Bronchial epithelial cell (primary cell): ENCODE results near the gene SLC44A5. TPM values are rescaled to one million over a fixed set of nuclear protein-coding genes. Genes with fewer than 3 reads are reported as not detected.
"Not testable (repeated sequence)": the region's sequence is repeated elsewhere in the genome, so short reads cannot be mapped to it uniquely, and the experiment has no call there.

ENCODE experiments used
- DNase-seq: peaks from one replicate; pipeline ENCODE4 v3.0.0-alpha.2; 2010; ENCODE audit warnings: low read depth
- FAIRE-seq: peaks from 2 replicates; lab custom pipeline; 2011; peaks lifted over from hg19 to GRCh38; lab: Jason Lieb, UNC
- H3K27me3 ChIP-seq: 2 replicates; pipeline ENCODE4 v1.5.1; 2011; ENCODE audit warnings: low read length; ENCODE audit not compliant: control insufficient read depth, insufficient read depth
- H3K36me3 ChIP-seq: 2 replicates; pipeline ENCODE4 v1.5.1; 2011; ENCODE audit warnings: low read length; ENCODE audit not compliant: control insufficient read depth, insufficient read depth
- H3K4me3 ChIP-seq: 2 replicates; pipeline ENCODE4 v1.5.1; 2011; ENCODE audit warnings: mild to moderate bottlenecking, low read depth, low read length, control low read depth
- total RNA-seq: library from RNA; depleted of rRNA; stranded (reverse); fragments of >200 nt; gene quantifications from 2 replicates; pipeline ENCODE4 v1.2.1, GENCODE V29; 2014
- TF ChIP-seq, protein P1 (sequence below): IDR thresholded peaks from 2 replicates; pipeline ENCODE4 v1.5.1; 2011; ENCODE audit warnings: mild to moderate bottlenecking, moderate library complexity, low read length, control low read depth, inconsistent platforms; ENCODE audit not compliant: insufficient read depth, severe bottlenecking

The SLC44A5 gene
- total RNA-seq, 1 donor from 2014 or later: under 0.01 TPM

GRCh38 chr1:75602486-75602885 lies 8.4 kb downstream of the SLC44A5 start:
- DNase-seq: no peak
- no peak for FAIRE-seq
- TF ChIP-seq, protein P1, sequence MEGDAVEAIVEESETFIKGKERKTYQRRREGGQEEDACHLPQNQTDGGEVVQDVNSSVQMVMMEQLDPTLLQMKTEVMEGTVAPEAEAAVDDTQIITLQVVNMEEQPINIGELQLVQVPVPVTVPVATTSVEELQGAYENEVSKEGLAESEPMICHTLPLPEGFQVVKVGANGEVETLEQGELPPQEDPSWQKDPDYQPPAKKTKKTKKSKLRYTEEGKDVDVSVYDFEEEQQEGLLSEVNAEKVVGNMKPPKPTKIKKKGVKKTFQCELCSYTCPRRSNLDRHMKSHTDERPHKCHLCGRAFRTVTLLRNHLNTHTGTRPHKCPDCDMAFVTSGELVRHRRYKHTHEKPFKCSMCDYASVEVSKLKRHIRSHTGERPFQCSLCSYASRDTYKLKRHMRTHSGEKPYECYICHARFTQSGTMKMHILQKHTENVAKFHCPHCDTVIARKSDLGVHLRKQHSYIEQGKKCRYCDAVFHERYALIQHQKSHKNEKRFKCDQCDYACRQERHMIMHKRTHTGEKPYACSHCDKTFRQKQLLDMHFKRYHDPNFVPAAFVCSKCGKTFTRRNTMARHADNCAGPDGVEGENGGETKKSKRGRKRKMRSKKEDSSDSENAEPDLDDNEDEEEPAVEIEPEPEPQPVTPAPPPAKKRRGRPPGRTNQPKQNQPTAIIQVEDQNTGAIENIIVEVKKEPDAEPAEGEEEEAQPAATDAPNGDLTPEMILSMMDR: no peak
- no peak overlapping the region for H3K4me3 ChIP-seq
- H3K36me3 ChIP-seq: no peaks in the 10 kb centered on the region
- no peaks in the 10 kb centered on the region for H3K27me3 ChIP-seq

GRCh38 chr1:75600781-75601180 lies 10.1 kb downstream of the SLC44A5 start:
- DNase-seq (peak; percentile 68), FAIRE-seq (no peak)
- no peaks in the 10 kb centered on the region for H3K27me3 ChIP-seq
- H3K4me3 ChIP-seq: no peak overlapping the region
- TF ChIP-seq, protein P1: no peak
- no peaks in the 10 kb centered on the region for H3K36me3 ChIP-seq

DNA sequence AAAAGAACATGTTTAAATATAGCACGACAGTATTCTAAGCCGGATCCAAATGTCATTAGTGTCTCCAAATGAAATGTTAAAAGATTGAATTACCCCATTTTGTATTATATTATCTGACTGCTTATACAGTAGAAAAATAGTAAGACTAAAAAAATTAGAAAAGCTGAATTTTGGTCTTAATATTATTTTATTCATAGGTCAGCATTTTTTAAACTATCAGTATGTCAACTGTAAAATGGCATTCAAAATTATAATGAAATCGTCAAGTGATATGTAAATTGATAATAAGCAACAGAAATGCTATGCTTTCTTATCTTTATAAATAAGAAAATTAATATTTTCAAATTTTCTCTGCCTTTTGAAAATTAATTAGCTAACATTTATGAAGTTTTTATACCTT lies 16.6 kb downstream of the SLC44A5 start:
- DNase-seq: no peak
- TF ChIP-seq, protein P1: no peak

GRCh38 chr1:75593457-75593856 lies 17.5 kb downstream of the SLC44A5 start:
- not testable (repeated sequence) for FAIRE-seq, H3K36me3 ChIP-seq, H3K4me3 ChIP-seq, H3K27me3 ChIP-seq, DNase-seq

More for the DNA sequence above, 16.6 kb downstream of the SLC44A5 start:
- no peak for FAIRE-seq
- Histone ChIP-seq H3K27me3 (no peaks in the 10 kb centered on the region), H3K4me3 (no peak overlapping the region), H3K36me3 (no peaks in the 10 kb centered on the region)

DNA sequence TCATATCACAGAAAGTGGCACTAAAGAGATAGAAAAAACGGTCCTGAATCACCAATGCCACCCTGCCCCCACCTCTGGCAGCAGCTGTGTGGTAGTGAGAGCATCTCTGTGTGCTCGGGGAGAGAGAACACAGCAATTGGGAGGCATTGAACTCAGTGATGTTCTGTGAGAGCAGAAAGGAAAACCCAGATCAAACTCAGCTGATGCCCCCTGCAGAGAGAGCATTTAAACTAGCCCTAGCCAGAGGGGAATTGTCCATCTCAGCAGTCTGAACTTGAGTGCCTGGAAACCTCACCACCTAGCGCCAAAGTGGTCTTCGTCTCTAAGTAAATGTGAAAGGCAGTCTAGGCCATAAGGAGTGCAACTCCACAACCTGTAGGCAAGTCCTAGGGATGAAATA lies 21.3 kb downstream of the SLC44A5 start:
- Histone ChIP-seq H3K4me3 (no peak overlapping the region), H3K36me3 (no peaks in the 10 kb centered on the region), H3K27me3 (no peaks in the 10 kb centered on the region)
- no peak for DNase-seq
- TF ChIP-seq, protein P1: no peak
- no peak for FAIRE-seq

GRCh38 chr1:75588779-75589475 lies 22.0 kb downstream of the SLC44A5 start:
- DNase-seq: no peak
- TF ChIP-seq, protein P1: no peak

More at GRCh38 chr1:75588779-75589475, 22.0 kb downstream of the SLC44A5 start:
- Histone ChIP-seq H3K4me3 (no peak overlapping the region), H3K36me3 (no peaks in the 10 kb centered on the region), H3K27me3 (no peaks in the 10 kb centered on the region)
- FAIRE-seq: no peak
